DMS153 (cell line): ENCODE data around the gene UTS2R.
"Not testable (repeated sequence)": the region's sequence is repeated elsewhere in the genome, so short reads cannot be mapped to it uniquely, and the experiment has no call there.

Experiments
- DNase-seq: peaks from one replicate; lab custom pipeline; 2025; lab: John Stamatoyannopoulos, UW

UTS2R gene

DNA sequence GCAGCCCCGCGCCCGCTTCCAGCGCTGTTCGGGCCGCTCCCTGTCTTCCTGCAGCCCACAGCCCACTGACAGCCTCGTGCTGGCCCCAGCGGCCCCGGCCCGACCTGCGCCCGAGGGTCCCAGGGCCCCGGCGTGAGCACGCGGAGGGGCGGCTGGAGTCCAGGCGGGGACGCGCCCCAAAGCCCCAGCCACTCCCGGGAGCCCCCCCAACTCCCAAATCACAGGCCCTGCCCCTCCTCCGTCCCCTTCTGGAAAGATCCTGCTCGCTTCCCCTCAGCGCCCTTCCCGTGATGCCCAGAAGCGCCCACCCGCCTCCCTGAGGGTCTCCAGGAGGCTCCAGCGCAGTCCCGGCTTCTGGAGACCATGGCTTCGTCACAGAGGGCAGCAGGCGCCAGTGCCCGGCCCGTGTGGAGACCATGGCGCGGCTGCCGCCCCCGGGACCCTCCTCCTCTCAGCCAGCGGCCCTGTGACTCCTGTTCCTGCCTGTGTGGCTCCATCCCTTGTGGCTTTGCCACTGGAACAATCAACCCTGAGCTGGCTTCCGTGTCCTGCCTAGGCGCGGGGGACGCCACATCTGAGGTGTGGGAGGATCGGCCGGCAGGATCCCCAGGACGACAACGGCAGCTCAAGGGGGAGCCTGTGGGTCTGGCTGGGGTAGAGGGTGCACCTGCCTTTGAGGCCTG is 3.9 kb downstream of the UTS2R start:
- no peak for DNase-seq

DNA sequence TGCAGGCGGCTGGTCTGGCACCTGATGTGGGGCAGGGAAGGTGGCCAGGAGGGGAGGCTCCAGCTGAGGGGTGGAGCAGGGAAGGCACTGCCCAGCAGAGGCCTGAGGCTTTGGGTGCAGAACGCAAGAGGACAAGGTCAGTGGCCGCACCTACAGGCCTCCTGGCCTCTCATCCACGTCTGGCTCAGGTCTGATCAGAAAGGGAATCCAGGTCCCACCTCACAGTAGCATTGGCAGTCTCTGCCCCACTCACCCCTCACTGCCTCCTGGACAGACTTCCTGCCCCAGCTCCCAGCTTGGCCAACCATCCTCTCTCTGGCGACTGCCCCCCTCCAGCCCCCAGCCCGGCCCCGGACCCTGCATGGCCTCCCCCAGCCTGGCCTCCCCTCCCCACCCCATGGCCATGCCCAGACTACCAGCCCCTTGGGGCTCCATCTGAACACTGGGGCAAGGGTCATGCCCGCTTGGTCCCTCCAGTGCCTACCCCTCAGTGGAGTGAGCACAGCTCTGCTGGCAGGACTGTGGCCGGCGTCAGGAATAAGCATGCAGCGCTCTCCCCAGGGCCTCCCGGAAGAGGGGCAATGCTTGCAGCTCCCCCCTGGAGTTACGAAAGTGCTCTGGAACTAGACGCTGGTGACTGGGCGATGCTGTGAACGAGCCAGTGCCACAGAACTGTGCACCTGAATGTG is 4.6 kb downstream of the UTS2R start:
- no peak for DNase-seq

DNA sequence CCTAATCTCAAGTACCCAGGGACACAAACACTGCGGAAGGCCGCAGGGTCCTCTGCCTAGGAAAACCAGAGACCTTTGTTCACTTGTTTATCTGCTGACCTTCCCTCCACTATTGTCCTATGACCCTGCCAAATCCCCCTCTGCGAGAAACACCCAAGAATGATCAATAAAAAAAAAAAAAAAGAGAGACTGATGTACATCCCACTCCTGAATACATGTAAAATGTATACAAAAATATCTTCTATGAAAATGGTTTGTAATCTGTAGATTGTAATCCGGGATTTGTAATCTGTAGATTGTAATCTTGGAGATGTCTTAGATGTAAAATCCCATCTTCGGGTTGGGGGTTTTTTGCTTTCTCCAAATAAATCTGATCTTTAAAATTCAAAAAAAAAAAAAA is 5.7 kb downstream of the UTS2R start:
- DNase-seq: not testable (repeated sequence)

DNA sequence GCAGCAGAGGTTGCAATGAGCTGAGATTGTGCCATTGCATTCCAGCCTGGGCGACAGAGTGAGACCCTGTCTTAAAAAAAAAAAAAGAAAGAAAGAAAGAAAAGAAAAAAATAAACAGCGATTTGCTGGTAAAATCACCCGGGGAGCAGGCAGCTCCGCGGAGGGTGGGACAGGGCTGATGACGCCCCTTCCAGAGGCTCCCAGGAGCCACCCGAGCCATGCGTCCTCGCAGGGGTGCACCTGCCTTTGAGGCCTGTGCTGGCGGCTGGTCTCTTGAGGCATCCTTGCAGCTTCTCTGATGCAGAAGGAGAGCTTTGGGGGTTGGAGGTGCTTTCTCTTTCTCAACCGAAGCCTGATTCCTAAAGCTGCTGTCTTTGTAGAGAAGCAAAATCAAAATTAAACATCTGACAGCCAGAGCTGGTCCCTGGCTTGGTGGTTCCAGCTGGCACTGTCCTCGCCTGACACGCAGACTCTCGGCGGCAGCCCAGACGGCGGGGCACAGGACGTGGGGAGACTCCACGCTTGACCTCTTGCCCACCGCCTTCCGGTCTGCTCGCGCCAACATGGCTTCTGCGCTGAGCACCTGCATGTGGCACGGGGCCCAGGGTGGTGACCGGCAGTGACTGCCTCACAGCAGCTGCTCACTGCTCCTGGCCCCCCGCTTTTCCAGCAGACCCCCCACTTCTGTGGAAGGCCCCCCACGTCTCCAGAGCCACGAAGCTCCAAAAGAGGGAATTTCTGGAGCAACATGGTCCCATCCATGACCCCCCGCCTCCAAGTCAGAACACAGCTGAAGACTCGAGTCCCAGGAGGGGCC is 6.6 kb downstream of the UTS2R start:
- DNase-seq: no peak

DNA sequence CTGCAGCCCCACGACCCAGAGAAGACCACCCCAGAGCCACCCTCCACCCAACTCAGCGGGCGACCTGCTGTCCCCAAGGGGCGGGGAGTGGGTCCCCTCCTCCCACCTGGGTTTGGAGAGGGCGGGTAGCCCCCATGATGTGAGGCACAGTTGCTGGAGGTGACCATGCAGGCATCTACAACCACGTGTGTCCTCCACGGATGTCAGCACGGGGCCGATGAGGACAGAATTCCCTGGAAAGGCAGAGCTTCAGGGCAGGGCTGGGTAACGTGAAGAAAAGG is 7.1 kb downstream of the UTS2R start:
- DNase-seq: no peak

DNA sequence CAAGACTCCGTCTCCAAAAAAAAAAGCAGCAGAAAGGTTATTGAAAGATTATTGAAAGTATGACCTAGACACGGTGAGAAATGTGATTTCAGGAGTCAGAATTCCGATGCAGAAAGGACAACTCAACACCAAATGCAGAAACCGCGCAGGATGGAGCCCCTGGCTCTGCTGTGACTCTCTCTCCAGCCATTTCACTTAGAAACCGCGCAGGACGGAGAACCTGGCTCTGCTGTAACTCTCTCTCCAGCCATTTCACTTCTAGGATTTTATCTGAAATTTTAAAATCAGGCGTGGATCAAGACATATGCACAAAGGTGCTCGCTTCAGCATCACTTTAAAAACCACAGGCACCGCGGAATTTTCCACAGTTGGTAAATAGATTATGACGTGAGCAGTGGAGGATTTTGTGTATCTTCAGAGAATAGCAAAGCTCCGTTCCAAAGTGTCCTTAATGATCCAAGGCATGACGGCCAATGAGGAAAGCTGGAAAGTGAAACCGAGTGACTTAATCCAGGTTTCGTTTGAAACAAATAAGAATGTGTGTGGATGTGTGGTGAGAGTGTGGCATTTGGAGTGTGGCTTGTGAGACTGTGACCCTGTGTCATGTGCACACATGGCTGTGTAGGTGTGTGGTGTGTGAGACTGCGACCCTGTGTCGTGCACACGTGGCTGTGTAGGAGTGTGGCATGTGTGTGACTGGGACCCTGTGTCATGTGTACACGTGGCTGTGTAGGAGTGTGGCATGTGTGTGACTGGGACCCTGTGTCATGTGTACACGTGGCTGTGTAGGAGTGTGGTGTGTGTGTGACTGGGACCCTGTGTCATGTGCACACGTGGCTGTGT is 9.5 kb downstream of the UTS2R start:
- no peak for DNase-seq

DNA sequence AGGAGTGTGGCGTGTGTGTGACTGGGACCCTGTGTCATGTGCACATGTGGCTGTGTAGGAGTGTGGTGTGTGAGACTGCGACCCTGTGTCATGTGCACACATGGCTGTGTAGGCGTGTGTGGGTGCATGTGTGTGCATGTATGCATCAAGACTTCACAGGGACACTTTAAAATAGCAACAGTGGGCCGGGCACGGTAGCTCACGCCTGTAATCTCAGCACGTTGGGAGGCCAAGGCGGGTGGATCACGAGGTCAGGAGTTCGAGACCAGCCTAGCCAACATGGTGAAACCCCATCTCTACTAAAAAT is 10.1 kb downstream of the UTS2R start:
- DNase-seq: not testable (repeated sequence)

DNA sequence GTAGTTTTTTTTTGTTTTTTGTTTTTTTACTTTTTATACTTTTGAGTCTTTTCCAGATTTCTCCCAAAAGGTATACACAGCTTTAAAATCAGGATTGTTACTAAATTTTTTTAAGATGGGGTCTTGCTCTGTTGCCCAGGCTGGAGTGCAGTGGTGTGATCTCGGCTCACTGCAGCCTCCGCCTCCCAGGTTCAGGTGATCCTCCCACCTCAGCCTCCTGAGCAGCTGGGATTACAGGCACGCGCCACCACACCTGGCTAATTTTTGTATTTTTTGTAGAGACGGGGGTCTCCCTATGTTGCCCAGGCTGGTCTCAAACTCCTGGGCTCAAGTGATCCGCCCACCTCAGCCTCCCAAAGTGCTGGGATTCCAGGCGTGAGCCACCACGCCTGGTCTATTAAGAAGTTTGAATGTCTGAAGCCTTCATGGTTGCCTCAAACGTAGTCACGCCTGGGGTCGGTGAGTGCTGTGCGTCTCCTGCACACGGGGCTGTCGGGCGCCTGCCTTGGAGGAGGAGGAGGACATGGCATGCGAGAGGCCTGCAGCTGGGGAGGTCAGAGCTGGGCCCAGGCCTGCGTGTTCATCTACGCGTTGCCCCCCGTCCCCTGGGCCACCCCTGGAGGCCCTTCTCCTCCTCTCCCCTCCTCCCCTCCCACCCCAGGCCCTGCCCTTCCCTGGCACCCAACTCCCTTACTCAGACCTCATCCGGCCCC is 10.8 kb downstream of the UTS2R start:
- DNase-seq: not testable (repeated sequence)

DNA sequence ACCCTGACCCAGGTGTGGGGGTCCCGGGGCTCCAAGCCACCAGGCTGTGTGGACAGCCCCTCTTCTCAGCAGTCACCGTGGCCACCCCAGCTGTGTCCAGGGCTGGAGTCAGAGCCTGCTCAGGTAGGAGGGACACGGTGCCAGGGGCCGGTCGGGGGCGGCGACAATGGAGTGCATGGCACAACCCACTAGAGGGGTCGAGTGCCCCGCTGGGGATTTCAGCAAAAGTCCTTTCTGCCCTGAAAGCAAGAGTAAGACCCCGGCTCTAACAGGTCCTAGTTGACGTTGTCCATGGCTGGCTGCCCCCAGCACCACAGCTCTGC is 11.3 kb downstream of the UTS2R start:
- DNase-seq: no peak

DNA sequence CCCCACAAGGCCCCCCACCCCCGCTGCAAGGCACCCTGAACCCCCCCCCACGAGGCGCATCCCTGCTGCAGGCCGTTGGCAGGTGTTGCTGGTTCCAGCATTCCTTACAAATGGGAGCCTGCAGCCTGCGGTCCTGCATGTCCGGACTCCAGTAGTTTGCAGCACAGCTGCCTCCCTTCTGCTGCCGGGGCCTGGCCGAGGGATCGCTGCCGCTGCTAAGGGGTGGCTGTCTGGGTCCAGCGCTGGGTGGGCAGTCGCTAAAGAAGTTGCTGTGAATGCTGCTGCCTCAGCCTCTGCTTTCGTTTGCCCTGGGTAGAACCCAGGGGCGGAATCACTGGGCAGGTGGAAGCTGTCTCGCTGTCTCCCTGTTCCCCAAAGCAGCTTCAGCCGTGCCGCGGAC is 11.8 kb downstream of the UTS2R start:
- no peak for DNase-seq

DNA sequence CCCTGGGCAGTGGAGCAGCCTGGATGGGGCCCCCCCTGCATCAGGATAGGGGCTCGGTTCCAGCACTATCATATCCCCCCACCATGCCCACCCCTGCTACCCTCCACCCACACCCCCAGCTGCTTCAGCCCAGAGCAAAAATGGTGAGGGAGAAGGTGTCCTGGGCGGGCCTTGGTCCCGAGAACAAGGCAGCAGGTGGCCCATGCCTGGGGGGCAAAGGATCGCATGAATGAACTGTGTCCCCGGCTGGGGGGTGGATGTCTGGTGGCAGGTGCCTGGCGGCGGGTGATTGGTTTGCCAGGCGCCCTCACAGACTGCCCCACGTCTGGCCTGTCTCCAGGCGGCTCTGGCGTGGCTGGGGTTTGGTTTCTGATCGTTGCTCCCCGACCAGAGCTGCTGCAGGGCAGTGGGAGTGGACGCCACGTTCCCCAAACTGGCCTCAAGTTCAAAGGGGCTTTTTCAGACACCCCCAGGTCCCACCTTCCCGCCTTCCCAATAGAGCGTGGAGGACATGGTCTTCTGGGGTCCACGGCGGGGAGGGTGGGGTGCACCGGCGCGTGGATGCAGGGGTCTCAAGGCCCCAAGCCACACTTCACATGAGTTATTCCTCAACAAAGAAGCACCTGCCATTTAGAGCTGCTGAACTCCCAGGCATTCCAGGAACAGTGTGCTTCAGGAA is 12.6 kb downstream of the UTS2R start:
- DNase-seq: no peak

DNA sequence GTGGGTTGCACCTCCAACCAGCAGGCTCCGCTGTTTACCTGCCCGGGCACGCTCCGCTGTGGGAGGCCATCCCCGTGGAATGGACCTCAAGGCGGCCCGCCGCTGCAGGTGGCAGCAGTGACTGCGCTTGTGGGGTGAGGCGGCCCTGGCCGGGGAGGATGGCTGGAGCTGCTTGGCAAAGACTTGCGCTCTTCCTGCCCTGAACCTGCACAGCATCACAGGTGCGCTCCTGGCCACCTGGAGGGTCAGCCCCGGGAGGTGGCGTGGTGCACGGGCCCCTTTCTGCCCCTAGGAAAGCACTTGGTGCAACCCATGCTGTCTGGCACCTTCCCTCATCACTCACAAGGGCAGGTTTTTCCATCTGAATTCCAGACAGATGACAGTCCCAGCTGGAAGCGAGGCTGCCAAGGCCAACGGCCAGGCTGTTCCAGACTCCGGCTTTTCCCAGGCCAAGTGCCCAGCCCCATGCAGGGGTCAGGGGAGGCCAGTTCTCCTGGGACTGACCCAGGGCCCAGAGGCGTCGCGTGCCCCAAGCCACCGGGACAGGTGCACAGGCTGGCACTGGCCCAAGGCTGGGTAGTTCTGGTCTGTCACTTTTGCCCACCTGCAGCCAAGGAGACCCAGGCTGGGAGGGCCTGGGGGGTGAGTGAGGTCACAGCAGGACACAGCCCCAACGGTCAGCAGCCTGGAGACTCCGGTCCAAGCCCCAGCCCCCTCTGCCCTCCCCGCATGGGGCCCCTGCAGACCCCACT is 13.3 kb downstream of the UTS2R start:
- DNase-seq: peak; percentile 79

DNA sequence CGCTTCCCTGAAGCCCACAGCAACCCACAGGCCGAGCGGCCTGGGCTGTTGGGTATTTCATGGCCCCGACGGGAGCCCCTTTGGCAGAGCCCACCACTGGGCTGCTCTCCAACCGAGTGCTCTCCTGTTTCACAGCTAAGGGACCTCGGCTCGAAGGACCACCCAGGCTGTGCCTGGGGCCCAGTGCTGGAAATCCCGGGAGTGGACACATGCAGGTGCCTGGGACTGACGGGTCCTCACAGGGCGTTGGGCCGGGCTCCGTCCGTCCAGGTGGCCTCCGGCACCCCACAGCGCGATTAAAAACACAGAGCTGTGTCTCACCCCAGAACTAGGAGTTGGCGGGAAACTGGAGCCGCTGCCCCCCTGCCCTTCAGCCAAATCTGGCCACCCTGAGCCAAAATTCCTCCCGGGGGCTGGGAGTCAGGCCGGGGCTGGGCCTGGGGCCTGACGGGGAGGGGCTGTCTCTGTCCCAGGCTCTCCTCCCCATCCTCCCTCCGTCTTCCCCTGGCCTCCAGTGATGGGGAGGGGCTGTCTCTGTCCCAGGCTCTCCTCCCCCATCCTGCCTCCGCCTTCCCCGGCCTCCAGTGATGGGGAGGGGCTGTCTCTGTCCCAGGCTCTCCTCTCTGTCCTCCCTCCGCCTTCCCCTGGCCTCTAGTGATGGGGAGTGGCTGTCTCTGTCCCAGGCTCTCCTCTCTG is 14.1 kb downstream of the UTS2R start:
- DNase-seq: no peak

DNA sequence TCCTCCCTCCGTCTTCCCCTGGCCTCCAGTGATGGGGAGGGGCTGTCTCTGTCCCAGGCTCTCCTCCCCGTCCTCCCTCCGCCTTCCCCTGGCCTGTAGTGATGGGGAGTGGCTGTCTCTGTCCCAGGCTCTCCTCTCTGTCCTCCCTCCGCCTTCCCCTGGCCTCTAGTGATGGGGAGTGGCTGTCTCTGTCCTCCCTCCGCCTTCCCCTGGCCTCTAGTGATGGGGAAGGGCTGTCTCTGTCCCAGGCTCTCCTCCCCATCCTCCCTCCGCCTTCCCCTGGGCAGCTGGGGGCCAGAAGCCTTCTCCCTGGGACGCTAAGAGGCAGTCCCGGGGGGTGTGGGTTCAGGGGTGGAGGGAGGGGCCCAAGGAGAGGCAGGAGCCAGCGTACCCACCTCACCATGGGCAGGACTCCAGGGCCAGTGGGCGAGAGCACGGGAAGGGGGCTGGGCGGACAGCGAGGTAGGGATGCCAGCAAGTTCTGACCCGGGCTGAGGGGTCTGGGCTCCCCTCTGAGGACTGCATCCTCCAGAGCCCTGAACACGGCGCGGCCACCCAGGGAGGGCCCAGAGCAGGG is 14.8 kb downstream of the UTS2R start:
- no peak for DNase-seq

DNA sequence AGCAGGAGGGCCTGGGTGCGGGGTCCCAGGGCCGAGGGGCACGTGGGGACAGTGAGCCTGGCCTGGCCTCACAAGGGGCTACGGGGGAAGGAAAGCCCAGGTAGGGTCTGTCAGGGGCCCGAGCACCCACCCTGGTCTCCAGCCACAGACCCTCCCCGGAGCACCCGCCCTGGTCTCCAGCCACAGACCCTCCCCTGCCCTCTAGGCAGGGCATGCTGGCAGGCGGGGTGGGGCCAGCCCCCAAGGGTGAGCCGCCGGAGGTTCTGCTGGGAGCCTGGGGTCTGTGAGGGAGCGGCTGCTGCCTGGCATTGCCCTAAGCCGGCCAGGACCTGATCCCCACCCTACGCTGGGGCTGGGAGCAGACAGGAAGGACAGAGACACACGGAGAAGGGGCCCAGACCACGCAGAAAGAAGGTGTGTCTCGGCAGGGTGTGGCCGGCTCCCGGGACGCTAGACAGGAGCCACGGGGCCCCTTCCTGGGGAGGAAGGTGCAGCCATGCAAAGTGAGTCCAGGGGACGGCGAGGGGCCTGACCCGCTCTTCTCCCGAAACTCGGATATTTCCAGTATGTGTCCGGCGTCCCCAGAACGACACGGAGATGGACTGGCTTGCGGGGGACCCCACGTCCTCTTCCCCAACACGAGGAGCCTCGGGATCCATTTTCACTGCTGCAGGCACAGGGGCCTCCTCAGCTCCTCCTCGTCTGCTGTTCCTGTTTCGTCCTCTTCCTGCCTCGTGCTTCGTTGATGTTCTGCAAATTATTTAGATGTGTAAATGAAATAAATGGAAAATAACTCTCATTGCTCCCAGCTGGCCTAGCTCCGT is 15.5 kb downstream of the UTS2R start:
- DNase-seq: no peak

DNA sequence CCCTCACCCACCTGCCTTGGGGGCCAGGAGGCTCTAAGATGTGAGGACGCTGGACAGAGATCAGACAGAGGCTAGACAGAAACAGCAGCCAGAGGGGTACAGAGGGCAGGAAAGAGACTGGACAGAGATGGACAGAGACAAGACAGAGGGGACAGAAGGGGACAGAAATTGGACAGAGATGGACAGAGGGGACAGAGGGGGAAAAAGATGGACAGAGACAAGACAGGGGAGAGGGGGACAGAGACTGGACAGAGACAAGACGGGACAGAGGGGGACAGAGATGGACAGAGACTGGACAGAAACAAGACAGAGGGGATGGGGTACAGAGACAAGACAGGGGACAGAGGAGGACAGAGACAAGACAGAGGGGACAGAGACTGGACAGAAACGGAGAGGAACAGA is 16.1 kb downstream of the UTS2R start:
- no peak for DNase-seq

DNA sequence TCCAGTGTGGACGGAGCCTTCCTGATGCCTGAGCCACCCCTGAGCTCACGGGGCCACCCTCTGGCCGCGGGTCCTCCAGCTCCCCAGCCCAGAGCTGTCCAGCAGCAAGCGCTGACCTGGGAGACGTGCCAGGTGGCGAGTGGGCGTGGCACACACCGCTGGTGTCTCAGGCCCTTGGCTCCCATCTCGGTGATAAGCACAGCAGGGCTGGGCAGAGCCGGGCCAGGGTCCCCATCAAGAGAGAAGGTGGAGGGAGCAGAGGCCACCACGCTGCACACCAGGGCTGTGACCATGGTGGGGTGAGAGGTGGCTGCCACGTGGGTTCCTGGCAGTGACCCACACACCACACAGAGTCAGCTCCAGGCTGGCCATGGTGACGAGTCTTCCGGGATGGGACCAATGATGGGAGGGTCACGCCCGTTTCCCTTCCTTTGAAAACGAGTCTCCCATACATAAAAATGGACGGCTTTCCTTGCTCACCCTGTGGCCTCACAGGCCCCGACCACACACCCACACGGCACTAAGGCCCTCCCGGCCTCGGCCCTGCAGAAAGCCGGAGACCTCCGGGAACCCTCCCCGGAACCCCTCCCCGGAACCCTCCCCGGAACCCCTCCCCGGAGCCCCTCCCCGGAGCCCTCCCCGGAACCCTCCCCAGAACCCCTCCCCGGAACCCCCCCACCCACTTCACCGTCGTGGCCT is 16.8 kb downstream of the UTS2R start:
- DNase-seq: no peak

DNA sequence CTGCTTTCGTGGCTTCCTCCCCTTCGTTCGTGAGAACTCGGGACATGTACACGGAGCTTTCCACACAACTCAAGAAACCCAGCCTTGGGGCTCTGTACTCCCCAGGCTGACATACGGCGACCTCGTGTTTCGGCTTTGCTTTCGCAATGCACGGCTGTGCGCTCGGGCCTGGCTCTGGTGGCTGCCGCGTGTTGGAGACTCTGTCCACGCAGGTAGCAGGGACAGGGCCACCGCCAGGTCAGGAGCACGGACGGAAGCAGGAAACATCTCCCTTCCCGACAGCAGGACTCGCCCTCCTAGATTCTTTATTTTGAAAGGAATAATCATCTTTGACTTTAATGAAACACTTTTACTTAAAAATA is 17.3 kb downstream of the UTS2R start:
- no peak for DNase-seq
